Measurements from ENCODE around the gene B3GALNT2.

GRCh38 chr1:235483090-235483489, 21.2 kb downstream of the B3GALNT2 start:
- TF ChIP-seq CTCF (IDR thresholded peaks at IDR 0.05; ENCODE audit: insufficient read depth, low read length, poor library complexity, severe bottlenecking) (no peak), EZH2phosphoT487 (conservative IDR thresholded peaks at IDR 0.05; ENCODE audit: low read length) (no peak)
